ENCODE data around the gene THRAP3.

DNA sequence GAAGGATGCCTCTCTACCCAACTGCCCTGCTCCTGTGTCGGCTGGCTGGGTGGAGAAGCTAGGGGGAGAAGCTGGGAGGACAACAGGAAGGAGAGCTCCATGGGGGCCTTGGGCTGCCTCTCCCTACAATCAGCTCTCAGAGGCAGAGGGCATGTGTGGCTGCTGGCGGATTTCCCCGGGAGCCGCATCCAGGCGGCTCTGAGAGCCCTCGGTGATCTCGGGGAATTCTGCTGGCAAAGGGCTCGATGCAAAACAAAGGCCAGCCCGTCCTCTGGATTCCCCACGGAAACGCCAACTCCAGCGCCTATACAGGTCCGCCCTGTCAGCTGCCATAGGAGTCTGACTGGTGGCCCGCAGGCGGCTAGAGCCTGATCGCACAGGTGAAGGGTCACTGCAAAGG, 125.6 kb downstream of the THRAP3 start:
- TF ChIP-seq, protein P1, sequence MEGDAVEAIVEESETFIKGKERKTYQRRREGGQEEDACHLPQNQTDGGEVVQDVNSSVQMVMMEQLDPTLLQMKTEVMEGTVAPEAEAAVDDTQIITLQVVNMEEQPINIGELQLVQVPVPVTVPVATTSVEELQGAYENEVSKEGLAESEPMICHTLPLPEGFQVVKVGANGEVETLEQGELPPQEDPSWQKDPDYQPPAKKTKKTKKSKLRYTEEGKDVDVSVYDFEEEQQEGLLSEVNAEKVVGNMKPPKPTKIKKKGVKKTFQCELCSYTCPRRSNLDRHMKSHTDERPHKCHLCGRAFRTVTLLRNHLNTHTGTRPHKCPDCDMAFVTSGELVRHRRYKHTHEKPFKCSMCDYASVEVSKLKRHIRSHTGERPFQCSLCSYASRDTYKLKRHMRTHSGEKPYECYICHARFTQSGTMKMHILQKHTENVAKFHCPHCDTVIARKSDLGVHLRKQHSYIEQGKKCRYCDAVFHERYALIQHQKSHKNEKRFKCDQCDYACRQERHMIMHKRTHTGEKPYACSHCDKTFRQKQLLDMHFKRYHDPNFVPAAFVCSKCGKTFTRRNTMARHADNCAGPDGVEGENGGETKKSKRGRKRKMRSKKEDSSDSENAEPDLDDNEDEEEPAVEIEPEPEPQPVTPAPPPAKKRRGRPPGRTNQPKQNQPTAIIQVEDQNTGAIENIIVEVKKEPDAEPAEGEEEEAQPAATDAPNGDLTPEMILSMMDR (IDR thresholded peaks at IDR 0.05) = no peak
- TF ChIP-seq POLR2AphosphoS5 (IDR thresholded peaks at IDR 0.05) (no peak), POLR2A (IDR thresholded peaks at IDR 0.05) (no peak), EP300 (IDR thresholded peaks at IDR 0.05; ENCODE audit: low read depth) (no peak)
